ENCODE data around the gene CTIF.

The CTIF gene

DNA sequence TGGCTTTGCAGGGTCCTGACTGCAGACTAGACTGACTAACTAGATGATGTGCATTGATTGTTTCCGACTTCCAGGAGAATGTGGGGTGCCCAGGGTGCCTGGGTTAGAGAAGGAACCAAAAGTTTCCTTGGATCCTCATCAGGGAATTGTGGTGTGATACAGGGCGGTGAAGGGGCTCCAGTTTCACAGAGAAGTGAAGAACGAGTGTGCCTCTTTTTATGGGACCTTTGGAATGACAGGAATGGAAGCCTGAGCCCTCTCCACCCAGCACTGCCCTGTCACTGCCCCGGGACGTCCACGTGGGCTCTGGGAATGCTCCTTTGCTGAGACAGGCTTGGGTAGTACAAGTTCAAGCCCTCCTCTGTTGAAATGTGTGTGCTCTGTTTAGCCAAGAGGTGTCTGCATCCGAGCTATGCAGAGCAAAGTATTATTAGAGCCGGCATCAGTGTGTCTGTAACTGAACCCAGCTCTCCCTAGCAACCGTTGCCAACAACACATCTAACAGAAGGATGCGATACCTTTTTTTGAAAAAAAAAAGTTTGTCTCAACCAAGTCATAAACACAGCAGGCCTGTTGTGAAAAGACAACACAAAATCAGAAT lies 228.4 kb downstream of the CTIF start:
- peak; percentile 81 for DNase-seq
- peaks cover 30% of the 10 kb centered on the region for H3K36me3 ChIP-seq (replicated peaks)
- TF ChIP-seq, protein P1, sequence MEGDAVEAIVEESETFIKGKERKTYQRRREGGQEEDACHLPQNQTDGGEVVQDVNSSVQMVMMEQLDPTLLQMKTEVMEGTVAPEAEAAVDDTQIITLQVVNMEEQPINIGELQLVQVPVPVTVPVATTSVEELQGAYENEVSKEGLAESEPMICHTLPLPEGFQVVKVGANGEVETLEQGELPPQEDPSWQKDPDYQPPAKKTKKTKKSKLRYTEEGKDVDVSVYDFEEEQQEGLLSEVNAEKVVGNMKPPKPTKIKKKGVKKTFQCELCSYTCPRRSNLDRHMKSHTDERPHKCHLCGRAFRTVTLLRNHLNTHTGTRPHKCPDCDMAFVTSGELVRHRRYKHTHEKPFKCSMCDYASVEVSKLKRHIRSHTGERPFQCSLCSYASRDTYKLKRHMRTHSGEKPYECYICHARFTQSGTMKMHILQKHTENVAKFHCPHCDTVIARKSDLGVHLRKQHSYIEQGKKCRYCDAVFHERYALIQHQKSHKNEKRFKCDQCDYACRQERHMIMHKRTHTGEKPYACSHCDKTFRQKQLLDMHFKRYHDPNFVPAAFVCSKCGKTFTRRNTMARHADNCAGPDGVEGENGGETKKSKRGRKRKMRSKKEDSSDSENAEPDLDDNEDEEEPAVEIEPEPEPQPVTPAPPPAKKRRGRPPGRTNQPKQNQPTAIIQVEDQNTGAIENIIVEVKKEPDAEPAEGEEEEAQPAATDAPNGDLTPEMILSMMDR (IDR thresholded peaks at IDR 0.05; ENCODE audit: low read depth, low read length, missing control alignments) = no peak
- in situ Hi-C loops (cut with HindIII; ENCODE audit: low pct_ligation_motif_present, low sequenced_read_pairs) = no loop called here
- H3K27ac ChIP-seq = no peak overlapping the region
- H3K4me3 ChIP-seq (ENCODE audit: low read depth, low read length) = no peak overlapping the region
- no peaks in the 10 kb centered on the region for H3K27me3 ChIP-seq (replicated peaks)

DNA sequence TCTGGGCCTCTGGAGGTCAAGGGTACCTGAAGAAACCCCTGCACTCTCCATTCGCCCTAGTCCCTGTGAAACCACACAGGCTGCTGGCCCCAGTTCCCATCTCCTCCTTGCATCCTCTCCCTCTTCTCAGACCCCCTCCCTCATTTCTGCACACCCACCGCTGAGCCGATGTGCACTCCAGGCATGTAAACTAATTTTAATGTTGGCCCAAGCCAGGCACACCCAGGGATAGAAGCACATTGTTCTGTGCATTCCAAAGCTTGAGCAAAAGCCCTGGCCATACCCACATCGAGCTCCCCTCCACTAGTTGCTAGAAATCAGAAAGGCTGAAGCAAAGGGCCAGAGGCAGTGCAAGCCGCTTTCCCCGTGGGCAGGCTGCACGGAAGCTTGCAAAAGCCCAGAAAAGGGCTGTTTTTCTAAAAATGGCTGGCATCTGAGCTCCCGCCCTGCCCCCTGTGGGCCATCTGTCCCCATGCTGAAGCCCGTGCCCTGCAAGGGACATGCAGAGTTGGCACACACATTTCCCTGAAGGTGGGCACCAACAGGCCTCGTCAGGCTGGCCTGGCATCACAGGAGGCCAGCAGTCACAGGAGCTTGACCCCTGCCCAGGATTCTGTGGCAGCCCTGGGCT lies 230.3 kb downstream of the CTIF start:
- no peak for DNase-seq
- Histone ChIP-seq H3K27ac (no peak overlapping the region), H3K27me3 (replicated peaks) (no peaks in the 10 kb centered on the region), H3K36me3 (replicated peaks) (peaks cover 15% of the 10 kb centered on the region), H3K4me3 (ENCODE audit: low read depth, low read length) (no peak overlapping the region)
- TF ChIP-seq, protein P1 (IDR thresholded peaks at IDR 0.05; ENCODE audit: low read depth, low read length, missing control alignments) = peak; percentile 38
- in situ Hi-C loops (cut with HindIII; ENCODE audit: low pct_ligation_motif_present, low sequenced_read_pairs) = no loop called here

DNA sequence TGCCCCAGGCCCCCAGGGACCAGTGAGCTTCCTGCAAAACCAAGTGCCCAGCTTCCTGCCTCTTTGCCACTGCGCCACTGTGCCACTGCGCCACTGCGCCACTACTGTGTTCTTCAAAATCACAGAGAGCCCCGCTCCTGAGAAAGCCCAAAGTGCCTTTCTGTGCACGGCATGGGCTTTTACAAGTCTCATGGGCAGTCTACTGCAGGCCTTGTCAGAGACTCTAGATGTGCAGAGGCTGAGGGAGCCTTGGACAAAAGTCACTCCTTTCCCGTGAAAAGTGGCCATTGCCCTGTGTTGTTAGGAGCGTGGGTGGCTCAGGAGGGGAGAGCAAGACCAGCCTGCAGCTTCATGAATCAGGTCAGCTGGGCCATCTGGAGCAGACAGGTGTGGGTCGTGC lies 231.4 kb downstream of the CTIF start:
- in situ Hi-C loops (cut with HindIII; ENCODE audit: low pct_ligation_motif_present, low sequenced_read_pairs) = no loop called here
- Histone ChIP-seq H3K36me3 (replicated peaks) (peaks cover 12% of the 10 kb centered on the region), H3K4me3 (ENCODE audit: low read depth, low read length) (no peak overlapping the region), H3K27ac (no peak overlapping the region), H3K27me3 (replicated peaks) (no peaks in the 10 kb centered on the region)
- DNase-seq = no peak
- TF ChIP-seq, protein P1 (IDR thresholded peaks at IDR 0.05; ENCODE audit: low read depth, low read length, missing control alignments) = no peak

DNA sequence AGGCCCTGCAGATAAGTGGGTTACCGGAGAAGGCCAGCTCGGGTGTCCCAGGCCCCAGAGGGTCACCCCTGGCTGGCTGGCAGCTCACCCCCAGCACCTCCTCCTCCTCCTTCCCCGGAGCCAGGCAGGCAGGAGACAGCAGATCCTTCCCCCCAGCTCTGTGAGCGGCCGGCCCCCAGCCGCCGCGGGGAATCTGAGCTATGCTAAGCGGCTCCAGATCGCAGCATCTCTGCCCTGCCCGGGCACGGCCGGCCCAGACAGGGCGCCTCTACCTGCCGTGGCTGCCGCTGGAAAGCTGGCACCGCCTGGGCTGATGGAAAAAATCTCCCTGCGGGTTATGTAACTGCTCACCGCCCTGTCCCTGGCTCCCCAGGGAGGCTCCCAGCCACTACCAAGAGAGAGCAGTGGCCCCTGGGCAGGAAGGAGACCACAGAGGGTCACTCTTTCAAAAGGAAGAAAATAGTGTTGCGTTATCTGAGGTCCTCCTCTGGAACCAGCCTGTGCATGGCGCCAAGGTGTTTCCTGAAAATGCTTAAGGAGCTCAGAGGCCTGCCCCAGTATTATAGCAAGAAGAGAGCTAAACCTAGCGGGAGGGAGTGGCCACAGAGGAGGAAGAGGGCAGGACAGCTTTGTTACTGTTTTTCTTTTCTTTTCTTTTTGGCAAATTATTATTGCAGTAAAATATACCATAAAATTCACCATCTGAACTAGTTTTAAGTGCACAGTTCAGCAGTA lies 233.0 kb downstream of the CTIF start:
- no peak for DNase-seq
- Histone ChIP-seq H3K4me3 (ENCODE audit: low read depth, low read length) (no peak overlapping the region), H3K27me3 (replicated peaks) (no peaks in the 10 kb centered on the region), H3K27ac (no peak overlapping the region), H3K36me3 (replicated peaks) (peaks cover 5% of the 10 kb centered on the region)
- in situ Hi-C loops (cut with HindIII; ENCODE audit: low pct_ligation_motif_present, low sequenced_read_pairs) = no loop called here
- TF ChIP-seq, protein P1 (IDR thresholded peaks at IDR 0.05; ENCODE audit: low read depth, low read length, missing control alignments) = no peak

DNA sequence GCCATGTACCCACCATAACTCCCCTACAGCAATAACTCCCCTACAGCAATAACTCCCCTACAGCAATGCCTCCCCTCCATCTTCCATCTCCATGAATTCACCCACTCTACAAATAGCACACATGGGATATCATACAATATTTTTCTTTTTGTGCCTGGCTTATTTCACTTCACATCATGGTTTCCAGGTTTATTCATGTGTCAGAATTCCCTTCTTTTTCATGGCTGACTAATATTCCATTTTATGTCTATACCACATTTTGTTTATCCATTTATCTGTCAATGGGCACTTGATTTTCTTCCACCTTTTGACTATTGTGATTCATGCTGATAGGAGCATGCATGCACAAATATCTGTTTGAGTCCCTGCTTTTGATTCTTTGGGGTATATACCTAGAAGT lies 233.6 kb downstream of the CTIF start:
- Histone ChIP-seq H3K36me3 (replicated peaks) (peaks cover 3% of the 10 kb centered on the region), H3K4me3 (ENCODE audit: low read depth, low read length) (no peak overlapping the region), H3K27ac (no peak overlapping the region), H3K27me3 (replicated peaks) (no peaks in the 10 kb centered on the region)
- TF ChIP-seq, protein P1 (IDR thresholded peaks at IDR 0.05; ENCODE audit: low read depth, low read length, missing control alignments) = no peak
- in situ Hi-C loops (cut with HindIII; ENCODE audit: low pct_ligation_motif_present, low sequenced_read_pairs) = no loop called here
- no peak for DNase-seq

Measured in brain microvascular endothelial cell (primary cell).